ENCODE measurements around the gene CYP27B1.
"Not testable (repeated sequence)": the region's sequence is repeated elsewhere in the genome, so short reads cannot be mapped to it uniquely, and the experiment has no call there.

CYP27B1 gene

DNA sequence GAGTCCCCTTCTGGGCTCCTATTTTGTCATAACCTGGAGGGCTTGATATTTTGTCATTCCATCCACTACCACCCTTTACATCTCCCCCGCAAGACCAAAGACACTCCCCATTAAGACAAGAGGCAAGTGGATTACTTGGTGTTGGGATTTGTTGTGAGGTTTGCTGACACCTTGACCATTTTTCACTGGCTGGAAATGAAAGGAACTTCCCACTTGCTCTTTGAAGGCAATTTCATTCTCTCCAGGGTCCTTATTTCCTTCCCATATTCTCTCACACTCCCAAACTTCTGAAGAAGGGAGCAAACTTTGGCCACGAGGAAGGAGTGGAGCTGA, 43.3 kb downstream of the CYP27B1 start:
- no peak for DNase-seq
- H3K27ac ChIP-seq = no peak overlapping the region
- H3K4me3 ChIP-seq (ENCODE audit: low read depth, low read length) = no peak overlapping the region
- no peaks in the 10 kb centered on the region for H3K27me3 ChIP-seq (replicated peaks)
- TF ChIP-seq, protein P1, sequence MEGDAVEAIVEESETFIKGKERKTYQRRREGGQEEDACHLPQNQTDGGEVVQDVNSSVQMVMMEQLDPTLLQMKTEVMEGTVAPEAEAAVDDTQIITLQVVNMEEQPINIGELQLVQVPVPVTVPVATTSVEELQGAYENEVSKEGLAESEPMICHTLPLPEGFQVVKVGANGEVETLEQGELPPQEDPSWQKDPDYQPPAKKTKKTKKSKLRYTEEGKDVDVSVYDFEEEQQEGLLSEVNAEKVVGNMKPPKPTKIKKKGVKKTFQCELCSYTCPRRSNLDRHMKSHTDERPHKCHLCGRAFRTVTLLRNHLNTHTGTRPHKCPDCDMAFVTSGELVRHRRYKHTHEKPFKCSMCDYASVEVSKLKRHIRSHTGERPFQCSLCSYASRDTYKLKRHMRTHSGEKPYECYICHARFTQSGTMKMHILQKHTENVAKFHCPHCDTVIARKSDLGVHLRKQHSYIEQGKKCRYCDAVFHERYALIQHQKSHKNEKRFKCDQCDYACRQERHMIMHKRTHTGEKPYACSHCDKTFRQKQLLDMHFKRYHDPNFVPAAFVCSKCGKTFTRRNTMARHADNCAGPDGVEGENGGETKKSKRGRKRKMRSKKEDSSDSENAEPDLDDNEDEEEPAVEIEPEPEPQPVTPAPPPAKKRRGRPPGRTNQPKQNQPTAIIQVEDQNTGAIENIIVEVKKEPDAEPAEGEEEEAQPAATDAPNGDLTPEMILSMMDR (IDR thresholded peaks at IDR 0.05; ENCODE audit: low read depth, low read length, missing control alignments) = no peak
- in situ Hi-C loops (cut with HindIII; ENCODE audit: low pct_ligation_motif_present, low sequenced_read_pairs) = no loop called here
- peaks cover 21% of the 10 kb centered on the region for H3K36me3 ChIP-seq (replicated peaks)

- TF ChIP-seq, protein P1 (IDR thresholded peaks at IDR 0.05; ENCODE audit: low read depth, low read length, missing control alignments) = no peak
- H3K36me3 ChIP-seq (replicated peaks) = peaks cover 27% of the 10 kb centered on the region
- H3K27me3 ChIP-seq (replicated peaks) = no peaks in the 10 kb centered on the region
- H3K4me3 ChIP-seq (ENCODE audit: low read depth, low read length) = no peak overlapping the region
- no peak overlapping the region for H3K27ac ChIP-seq
- in situ Hi-C loops (cut with HindIII; ENCODE audit: low pct_ligation_motif_present, low sequenced_read_pairs) = no loop called here
- DNase-seq = no peak
Observed at GRCh38 chr12:57722716-57723629, 43.9 kb downstream of the CYP27B1 start.

DNA sequence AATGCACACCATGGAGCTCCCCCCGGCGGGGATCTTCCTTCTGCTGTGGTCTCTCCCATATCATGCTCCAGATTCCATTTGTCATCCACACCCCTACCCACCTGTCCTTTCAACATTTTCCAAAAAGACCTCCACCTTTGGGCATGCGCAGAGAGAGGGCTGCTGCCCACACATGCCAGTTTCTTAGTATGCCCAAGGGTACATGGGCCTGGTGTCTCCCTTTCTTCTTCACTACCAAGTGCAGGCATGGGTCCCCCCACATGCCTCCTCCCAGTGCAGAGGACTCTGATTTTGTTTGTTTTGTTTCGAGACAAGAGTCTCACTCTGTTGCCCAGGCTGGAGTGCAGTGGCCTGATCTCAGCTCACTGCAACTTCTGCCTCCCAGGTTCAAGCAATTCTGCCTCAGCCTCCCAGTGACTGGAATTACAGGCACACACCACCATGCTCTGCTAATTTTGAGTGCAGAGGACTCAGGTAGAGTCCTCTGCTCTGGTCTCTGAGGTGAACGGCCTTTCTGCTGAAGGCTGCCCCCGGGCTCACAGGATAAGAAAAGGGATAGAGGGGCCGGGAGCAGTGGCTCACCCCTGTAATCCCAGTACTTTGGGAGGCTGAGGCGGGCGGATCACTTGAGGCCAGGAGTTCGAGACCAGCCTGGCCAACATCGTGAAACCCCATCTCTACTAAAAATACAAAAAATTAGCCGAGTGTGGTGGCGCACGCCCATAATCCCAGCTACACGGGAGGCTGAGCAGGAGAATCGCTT, 44.9 kb downstream of the CYP27B1 start:
- H3K36me3 ChIP-seq (replicated peaks) = peaks cover 34% of the 10 kb centered on the region
- H3K27me3 ChIP-seq (replicated peaks); DNase-seq; H3K4me3 ChIP-seq (ENCODE audit: low read depth, low read length); in situ Hi-C loops (cut with HindIII; ENCODE audit: low pct_ligation_motif_present, low sequenced_read_pairs); H3K27ac ChIP-seq: not testable (repeated sequence)

DNA sequence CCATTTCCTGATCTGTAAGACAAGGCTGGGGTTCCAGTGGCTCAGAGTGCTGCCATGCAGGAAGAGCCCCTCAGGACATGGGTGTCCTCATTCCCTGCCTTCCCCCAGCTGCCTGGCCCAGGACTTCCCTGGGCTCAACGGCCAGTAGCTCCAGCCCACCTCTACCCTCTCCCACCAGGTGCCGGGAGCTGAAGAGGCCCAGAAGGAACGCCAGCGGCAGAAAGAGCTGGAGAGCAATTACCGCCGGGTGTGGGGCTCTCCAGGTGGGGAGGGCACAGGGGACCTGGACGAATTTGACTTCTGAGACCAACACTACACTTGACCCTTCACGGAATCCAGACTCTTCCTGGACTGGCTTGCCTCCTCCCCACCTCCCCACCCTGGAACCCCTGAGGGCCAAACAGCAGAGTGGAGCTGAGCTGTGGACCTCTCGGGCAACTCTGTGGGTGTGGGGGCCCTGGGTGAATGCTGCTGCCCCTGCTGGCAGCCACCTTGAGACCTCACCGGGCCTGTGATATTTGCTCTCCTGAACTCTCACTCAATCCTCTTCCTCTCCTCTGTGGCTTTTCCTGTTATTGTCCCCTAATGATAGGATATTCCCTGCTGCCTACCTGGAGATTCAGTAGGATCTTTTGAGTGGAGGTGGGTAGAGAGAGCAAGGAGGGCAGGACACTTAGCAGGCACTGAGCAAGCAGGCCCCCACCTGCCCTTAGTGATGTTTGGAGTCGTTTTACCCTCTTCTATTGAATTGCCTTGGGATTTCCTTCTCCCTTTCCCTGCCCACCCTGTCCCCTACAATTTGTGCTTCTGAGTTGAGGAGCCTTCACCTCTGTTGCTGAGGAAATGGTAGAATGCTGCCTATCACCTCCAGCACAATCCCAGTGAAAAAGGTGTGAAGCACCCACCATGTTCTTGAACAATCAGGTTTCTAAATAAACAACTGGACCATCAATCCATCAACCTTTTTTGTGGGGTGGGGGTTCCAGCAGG, 46.0 kb downstream of the CYP27B1 start:
- TF ChIP-seq, protein P1 (IDR thresholded peaks at IDR 0.05; ENCODE audit: low read depth, low read length, missing control alignments) = no peak
- DNase-seq = no peak
- in situ Hi-C loops (cut with HindIII; ENCODE audit: low pct_ligation_motif_present, low sequenced_read_pairs) = no loop called here
- Histone ChIP-seq H3K36me3 (replicated peaks) (peaks cover 45% of the 10 kb centered on the region), H3K27me3 (replicated peaks) (no peaks in the 10 kb centered on the region), H3K4me3 (ENCODE audit: low read depth, low read length) (no peak overlapping the region), H3K27ac (no peak overlapping the region)

DNA sequence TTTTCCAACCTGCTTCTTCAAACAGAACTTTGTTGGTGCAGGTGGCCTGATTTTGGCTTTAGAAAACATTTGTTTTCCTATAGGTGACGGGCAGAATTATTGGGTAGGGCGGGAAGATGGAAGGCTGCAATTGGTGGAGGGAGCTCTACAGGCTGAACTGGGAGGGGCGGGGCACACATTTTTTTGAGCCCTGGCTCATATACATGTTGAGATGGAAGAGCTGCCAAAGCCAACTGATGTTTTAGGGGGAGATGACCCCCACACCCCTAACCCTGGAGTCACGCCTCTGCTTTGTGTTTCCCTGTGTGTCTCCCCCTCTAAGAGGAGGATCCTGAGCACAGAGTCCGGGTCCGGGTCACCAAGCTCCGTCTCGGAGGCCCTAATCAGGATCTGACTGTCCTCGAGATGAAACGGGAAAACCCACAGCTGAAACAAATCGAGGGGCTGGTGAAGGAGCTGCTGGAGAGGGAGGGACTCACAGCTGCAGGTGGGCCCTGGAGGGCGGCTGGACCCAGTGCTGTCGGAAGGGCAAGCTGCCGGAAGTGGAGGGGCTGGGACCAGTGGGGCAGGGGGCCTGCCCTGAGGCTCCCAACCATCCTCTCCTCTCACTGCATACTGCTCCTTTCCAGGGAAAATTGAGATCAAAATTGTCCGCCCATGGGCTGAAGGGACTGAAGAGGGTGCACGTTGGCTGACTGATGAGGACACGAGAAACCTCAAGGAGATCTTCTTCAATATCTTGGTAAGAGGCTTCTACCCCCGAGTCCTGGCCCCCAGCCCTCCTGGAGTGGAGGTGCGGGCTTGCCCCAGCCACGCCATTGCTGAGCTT, 46.9 kb downstream of the CYP27B1 start:
- Histone ChIP-seq H3K4me3 (ENCODE audit: low read depth, low read length) (no peak overlapping the region), H3K27ac (no peak overlapping the region), H3K27me3 (replicated peaks) (no peaks in the 10 kb centered on the region), H3K36me3 (replicated peaks) (peaks cover 45% of the 10 kb centered on the region)
- TF ChIP-seq, protein P1 (IDR thresholded peaks at IDR 0.05; ENCODE audit: low read depth, low read length, missing control alignments) = no peak
- no peak for DNase-seq
- in situ Hi-C loops (cut with HindIII; ENCODE audit: low pct_ligation_motif_present, low sequenced_read_pairs) = no loop called here

Data from brain microvascular endothelial cell (primary cell).